KMS-11 (cell line): ENCODE data around the gene FAM186B.

Experiments used
- H2AFZ ChIP-seq: fragments of 200-600 bp; sonication (generic); 2 replicates; pipeline ENCODE4 v1.6.1; 2016; ENCODE audit warnings: antibody characterized with exemption, mixed run types, low read depth
- H3K27ac ChIP-seq: fragments of 200-600 bp; sonication (generic); 2 replicates; pipeline ENCODE4 v1.6.1; 2016; ENCODE audit warnings: mild to moderate bottlenecking, mixed run types
- H3K27me3 ChIP-seq: fragments of 200-600 bp; sonication (generic); 2 replicates; pipeline ENCODE4 v1.6.1; 2017; ENCODE audit warnings: mild to moderate bottlenecking, low read depth, mixed run types, moderate library complexity; ENCODE audit not compliant: insufficient read depth
- H3K36me3 ChIP-seq: fragments of 200-600 bp; sonication (generic); 2 replicates; pipeline ENCODE4 v1.6.1; 2017; ENCODE audit warnings: mild to moderate bottlenecking, mixed run types; ENCODE audit not compliant: insufficient read depth
- H3K4me1 ChIP-seq: fragments of 200-600 bp; sonication (generic); 2 replicates; pipeline ENCODE4 v1.6.1; 2016; ENCODE audit warnings: mild to moderate bottlenecking, low read depth, mixed run types; ENCODE audit not compliant: poor library complexity, severe bottlenecking
- H3K4me2 ChIP-seq: fragments of 200-600 bp; sonication (generic); 2 replicates; pipeline ENCODE4 v1.7.0; 2016; ENCODE audit warnings: mild to moderate bottlenecking, mixed run types
- H3K4me3 ChIP-seq: fragments of 200-600 bp; sonication (generic); IDR thresholded peaks from 2 replicates; pipeline ENCODE4 v1.6.1; 2017; ENCODE audit warnings: low read depth, low read length, mixed read lengths; ENCODE audit not compliant: insufficient read depth
- H3K79me2 ChIP-seq: fragments of 200-600 bp; sonication (generic); 2 replicates; pipeline ENCODE4 v1.6.1; 2016; ENCODE audit warnings: low read depth, mixed run types; ENCODE audit not compliant: insufficient read depth
- H3K9ac ChIP-seq: fragments of 200-600 bp; sonication (generic); 2 replicates; pipeline ENCODE4 v1.6.1; 2016; ENCODE audit warnings: mild to moderate bottlenecking, mixed run types
- H4K20me1 ChIP-seq: fragments of 200-600 bp; sonication (generic); 2 replicates; pipeline ENCODE4 v1.6.1; 2016; ENCODE audit warnings: mild to moderate bottlenecking, mixed run types; ENCODE audit not compliant: insufficient read depth
- TF ChIP-seq, protein P1 (sequence below): fragments of 200-600 bp; sonication (generic); conservative IDR thresholded peaks from 2 replicates; pipeline ENCODE4 v1.6.1; 2017; ENCODE audit warnings: low read depth, mild to moderate bottlenecking, antibody characterized with exemption, low read length, moderate library complexity, mixed read lengths

The FAM186B gene

DNA sequence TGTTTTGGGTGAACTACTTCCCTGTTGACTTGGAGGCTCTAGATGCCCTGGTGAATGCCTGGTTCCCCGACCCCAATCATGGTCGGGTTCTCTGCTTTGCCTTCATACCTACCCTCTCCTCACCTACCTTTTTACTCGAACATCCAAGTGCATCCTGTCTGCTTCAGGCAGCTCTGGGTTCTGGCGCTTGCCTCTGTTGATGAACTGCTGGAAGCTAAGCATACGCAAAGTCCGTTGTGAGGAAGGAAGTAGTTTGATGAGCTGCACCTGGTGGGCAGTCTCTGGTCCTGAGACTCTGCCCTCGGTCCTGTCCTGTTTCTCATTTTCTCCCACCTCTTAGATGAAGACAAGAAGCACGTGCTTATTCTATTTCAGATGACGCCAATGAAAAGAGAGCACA is 53.0 kb downstream of the FAM186B start:
- H3K36me3 ChIP-seq = no peaks in the 10 kb centered on the region
- TF ChIP-seq, protein P1, sequence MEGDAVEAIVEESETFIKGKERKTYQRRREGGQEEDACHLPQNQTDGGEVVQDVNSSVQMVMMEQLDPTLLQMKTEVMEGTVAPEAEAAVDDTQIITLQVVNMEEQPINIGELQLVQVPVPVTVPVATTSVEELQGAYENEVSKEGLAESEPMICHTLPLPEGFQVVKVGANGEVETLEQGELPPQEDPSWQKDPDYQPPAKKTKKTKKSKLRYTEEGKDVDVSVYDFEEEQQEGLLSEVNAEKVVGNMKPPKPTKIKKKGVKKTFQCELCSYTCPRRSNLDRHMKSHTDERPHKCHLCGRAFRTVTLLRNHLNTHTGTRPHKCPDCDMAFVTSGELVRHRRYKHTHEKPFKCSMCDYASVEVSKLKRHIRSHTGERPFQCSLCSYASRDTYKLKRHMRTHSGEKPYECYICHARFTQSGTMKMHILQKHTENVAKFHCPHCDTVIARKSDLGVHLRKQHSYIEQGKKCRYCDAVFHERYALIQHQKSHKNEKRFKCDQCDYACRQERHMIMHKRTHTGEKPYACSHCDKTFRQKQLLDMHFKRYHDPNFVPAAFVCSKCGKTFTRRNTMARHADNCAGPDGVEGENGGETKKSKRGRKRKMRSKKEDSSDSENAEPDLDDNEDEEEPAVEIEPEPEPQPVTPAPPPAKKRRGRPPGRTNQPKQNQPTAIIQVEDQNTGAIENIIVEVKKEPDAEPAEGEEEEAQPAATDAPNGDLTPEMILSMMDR = no peak
- no peak overlapping the region for H3K27ac ChIP-seq
- H3K4me1 ChIP-seq = no peaks in the 10 kb centered on the region
- no peak overlapping the region for H2AFZ ChIP-seq
- peaks cover 18% of the 10 kb centered on the region; the same call in 1 of the 2 replicates for H3K27me3 ChIP-seq
- no peak overlapping the region for H3K9ac ChIP-seq
- no peak overlapping the region for H3K4me2 ChIP-seq
- H4K20me1 ChIP-seq = no peaks in the 10 kb centered on the region
- no peaks in the 10 kb centered on the region for H3K79me2 ChIP-seq
- H3K4me3 ChIP-seq = no peak overlapping the region

GRCh38 chr12:49552014-49552413 is 53.4 kb downstream of the FAM186B start:
- H3K36me3 ChIP-seq = no peaks in the 10 kb centered on the region
- H2AFZ ChIP-seq = no peak overlapping the region
- no peaks in the 10 kb centered on the region for H3K79me2 ChIP-seq
- no peak overlapping the region for H3K4me2 ChIP-seq
- H3K4me3 ChIP-seq = no peak overlapping the region
- H4K20me1 ChIP-seq = no peaks in the 10 kb centered on the region
- H3K9ac ChIP-seq = no peak overlapping the region
- no peaks in the 10 kb centered on the region for H3K4me1 ChIP-seq
- TF ChIP-seq, protein P1 = no peak
- H3K27ac ChIP-seq = no peak overlapping the region
- peaks cover 18% of the 10 kb centered on the region; the same call in 1 of the 2 replicates for H3K27me3 ChIP-seq

GRCh38 chr12:49550693-49551252 is 54.7 kb downstream of the FAM186B start:
- Histone ChIP-seq H4K20me1 (no peaks in the 10 kb centered on the region), H3K79me2 (no peaks in the 10 kb centered on the region), H3K4me1 (no peaks in the 10 kb centered on the region), H3K27ac (no peak overlapping the region), H3K4me2 (no peak overlapping the region), H2AFZ (no peak overlapping the region), H3K27me3 (peaks cover 18% of the 10 kb centered on the region; the same call in 1 of the 2 replicates), H3K4me3 (no peak overlapping the region), H3K36me3 (no peaks in the 10 kb centered on the region), H3K9ac (no peak overlapping the region)
- TF ChIP-seq, protein P1 = no peak

DNA sequence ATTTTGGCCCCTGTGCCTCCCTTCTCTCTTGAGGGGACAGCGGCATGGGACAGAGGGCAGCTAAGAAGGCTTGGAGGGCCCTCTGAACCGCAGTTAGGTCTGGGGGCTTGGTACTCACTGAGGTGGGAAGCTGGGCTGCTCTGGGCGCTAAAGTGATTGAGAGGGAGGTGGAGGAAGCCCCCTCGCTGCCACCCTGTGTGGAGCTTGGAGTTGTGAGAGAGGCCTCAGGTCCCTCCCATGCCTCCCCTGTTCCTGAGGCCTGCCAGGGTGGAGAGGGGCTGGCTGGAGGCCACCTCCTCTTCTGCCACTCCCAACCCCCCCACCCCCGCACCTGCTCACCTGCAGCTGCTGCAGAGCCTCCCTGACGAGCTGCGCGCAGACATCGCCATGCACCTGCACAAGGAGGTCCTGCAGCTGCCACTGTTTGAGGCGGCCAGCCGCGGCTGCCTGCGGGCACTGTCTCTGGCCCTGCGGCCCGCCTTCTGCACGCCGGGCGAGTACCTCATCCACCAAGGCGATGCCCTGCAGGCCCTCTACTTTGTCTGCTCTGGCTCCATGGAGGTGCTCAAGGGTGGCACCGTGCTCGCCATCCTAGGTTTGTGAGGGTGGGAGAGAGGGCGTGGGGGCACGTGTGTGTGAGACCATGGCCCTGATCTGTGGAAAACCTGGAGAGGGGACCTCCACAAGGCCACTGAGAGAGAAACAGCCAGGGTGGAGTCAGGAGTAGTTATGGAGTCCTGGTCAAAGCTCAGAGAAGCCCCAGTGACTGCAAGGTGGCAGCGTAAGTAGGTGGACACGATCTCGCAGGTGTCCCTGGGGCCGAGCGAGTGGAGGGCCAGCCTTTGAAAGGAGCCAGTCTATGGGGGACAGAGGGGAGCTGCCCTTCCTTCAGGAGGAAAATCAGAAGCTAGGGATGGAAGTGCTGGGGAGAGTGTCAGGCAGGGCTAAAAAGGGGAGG is 55.4 kb downstream of the FAM186B start:
- Histone ChIP-seq H3K4me1 (no peaks in the 10 kb centered on the region), H3K27ac (no peak overlapping the region), H2AFZ (no peak overlapping the region)

More for the DNA sequence above, 55.4 kb downstream of the FAM186B start:
- Histone ChIP-seq H4K20me1 (no peaks in the 10 kb centered on the region), H3K4me3 (no peak overlapping the region), H3K4me2 (no peak overlapping the region), H3K36me3 (no peaks in the 10 kb centered on the region), H3K27me3 (peaks cover 18% of the 10 kb centered on the region; the same call in 1 of the 2 replicates), H3K9ac (no peak overlapping the region), H3K79me2 (no peaks in the 10 kb centered on the region)
- TF ChIP-seq, protein P1 = no peak
